Right lobe of liver (tissue), 4 donors: ENCODE data around the gene IGFALS.

Source experiments
- POLR2A ChIP-seq: fragments of 450-650 bp; IDR thresholded peaks from one replicate; pipeline ENCODE4 v1.6.1; 2017; ENCODE audit warnings: antibody characterized with exemption, mild to moderate bottlenecking
- TF ChIP-seq, protein P1 (sequence below), 4 donors: fragments of 200-600 bp in 3 of 4; fragments of 450-650 bp in 1 of 4; IDR thresholded peaks; one replicate each; pipeline versions ENCODE4 v1.5.1 to v1.8.0; 2016 to 2022; ENCODE audit warnings: antibody characterized with exemption in 4 of 4, mild to moderate bottlenecking in 2 of 4
- donor health status: DM: no; HTN: no; CAD: no.
- donor health status: DM: no; HTN: no; CAD: no.
- donor health status: DM: no; HTN: yes; CAD: no.

DNA sequence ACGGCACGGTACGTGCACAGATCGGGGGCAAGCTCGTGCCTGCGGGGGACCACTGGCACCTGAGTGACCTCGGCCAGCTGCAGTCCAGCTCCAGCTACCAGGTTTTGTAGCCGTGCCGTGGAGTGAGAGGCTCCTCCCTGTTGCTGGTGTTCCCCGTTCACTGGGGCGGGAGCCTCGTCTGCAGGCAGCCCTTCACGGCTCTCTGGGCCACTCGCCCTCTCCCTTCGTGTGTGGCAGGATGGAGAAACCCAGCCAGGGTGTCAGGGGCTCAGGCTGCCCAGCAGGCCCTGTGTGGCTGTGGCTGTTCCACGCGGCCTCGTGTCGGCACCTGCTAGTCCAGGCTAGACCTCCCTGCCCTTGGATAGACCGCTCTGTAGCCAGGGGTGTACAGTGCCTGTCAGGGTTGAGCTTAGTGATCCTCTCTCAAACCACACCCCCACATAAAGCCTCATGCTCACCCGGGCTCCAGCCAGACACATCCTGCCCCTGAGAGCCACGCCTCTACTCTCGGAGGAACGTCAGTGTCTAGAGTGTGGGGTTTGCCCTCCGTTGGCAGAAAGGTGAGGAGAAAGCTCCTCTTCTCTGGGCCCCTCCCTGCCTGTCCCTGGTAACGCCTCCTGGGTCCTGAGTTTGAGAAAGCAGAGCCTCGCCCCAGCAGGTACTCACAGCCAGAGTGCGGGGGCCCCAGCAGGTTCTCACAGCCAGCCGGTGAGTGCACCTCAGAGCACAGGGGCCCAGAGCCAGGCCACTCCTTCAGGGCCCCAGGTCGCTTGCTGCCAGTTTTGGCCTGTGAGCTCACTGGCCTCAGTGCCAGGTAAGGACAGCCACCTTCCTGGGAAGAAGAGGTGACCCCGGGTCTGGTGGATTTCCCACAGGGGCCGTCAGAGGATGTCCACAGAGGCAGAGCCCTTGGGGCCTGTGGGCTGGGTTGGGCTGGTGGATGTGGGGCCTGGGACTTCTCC is 49.8 kb downstream of the IGFALS start:
- TF ChIP-seq, protein P1, sequence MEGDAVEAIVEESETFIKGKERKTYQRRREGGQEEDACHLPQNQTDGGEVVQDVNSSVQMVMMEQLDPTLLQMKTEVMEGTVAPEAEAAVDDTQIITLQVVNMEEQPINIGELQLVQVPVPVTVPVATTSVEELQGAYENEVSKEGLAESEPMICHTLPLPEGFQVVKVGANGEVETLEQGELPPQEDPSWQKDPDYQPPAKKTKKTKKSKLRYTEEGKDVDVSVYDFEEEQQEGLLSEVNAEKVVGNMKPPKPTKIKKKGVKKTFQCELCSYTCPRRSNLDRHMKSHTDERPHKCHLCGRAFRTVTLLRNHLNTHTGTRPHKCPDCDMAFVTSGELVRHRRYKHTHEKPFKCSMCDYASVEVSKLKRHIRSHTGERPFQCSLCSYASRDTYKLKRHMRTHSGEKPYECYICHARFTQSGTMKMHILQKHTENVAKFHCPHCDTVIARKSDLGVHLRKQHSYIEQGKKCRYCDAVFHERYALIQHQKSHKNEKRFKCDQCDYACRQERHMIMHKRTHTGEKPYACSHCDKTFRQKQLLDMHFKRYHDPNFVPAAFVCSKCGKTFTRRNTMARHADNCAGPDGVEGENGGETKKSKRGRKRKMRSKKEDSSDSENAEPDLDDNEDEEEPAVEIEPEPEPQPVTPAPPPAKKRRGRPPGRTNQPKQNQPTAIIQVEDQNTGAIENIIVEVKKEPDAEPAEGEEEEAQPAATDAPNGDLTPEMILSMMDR (IDR thresholded peaks at IDR 0.05): no peak
- TF ChIP-seq POLR2A: no peak
